NCI-H2171 (cell line): Measurements from ENCODE around the gene ATAD3B.
"Not testable (repeated sequence)": the region's sequence is repeated elsewhere in the genome, so short reads cannot be mapped to it uniquely, and the experiment has no call there.

Experiments
- DNase-seq: peaks from one replicate; lab custom pipeline; 2025; lab: John Stamatoyannopoulos, UW

Gene ATAD3B

DNA sequence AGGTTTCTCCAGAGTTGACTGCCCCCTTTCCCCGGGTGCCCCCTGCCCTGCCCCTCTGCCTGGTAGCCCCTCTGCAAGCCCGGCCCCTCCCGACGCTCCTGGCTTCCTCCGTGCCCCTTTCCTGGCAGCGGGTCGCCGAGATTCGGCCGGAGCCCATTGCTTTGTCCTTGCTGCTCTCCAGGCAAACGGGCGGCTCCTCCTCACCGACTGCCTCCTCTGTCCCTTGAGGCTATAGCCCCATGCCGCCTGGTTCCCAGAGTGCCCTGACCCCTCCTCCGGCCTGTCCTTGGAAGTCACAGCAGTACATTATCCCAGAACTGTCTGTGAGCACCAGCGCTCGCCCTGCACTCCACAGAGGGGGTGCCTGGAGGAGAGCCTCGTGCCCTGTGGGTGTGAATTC is 42.1 kb downstream of the ATAD3B start:
- not testable (repeated sequence) for DNase-seq

DNA sequence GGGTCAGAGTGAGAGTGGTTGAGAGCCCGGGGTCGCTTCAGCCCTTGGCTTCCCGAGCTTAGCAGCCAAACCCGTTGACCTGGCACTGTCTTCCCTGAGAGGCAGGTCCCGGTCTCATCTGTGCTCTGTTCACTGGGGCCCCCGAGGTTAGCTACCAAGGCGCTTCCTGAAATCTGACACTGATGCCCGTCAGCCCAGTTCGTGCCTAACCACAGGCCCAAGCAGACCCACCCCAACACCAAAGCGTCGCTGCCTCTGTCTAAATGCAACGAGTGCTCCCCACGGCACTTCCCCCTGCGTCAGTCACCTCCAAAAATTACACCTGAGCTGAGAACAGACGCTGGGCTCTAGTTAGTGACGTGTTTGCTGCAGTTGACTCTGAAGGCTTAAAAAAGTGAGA is 42.8 kb downstream of the ATAD3B start:
- DNase-seq = not testable (repeated sequence)

DNA sequence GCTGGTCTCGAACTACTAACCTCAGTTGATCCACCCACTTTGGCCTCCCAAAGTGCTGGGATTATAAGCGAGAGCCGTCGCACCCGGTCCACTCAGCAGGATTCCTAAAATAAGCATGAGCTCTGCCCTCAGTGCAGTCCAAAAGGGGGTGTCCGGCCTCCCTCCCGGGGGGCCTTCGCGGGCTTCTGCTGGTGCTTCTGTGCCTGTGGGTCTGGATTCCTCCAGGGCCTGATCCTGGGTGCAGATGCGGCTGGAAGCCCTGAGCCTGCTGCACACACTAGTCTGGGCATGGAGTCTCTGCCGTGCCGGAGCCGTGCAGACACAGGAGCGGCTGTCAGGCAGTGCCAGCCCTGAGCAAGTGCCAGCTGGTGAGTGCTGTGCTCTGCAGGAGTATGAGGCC is 45.4 kb downstream of the ATAD3B start:
- DNase-seq = not testable (repeated sequence)

DNA sequence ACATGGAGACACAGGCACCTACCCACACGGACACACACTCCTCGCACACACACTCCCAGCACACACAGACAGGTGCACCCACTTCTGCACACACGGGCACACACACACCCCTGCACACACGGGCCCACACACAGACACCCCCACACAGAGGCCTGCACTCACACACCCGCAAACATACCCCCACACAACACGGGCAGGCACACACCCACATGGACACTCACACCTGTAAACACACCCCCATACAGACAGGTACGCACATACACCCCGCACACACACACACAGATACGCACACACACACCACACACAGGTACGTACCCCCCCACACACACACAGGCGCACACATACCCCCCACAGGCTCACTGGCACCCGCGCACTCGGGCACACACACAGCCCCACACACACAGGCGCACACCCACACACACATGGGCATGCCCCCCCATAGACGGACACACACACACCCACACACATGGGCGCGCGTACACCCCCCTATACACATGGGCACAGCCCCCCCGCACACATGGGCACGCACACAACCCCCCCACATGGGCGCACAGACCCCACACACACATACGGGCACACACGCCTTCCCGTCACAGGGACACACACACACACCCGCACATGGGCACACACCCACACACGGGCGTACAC is 46.5 kb downstream of the ATAD3B start:
- no peak for DNase-seq

DNA sequence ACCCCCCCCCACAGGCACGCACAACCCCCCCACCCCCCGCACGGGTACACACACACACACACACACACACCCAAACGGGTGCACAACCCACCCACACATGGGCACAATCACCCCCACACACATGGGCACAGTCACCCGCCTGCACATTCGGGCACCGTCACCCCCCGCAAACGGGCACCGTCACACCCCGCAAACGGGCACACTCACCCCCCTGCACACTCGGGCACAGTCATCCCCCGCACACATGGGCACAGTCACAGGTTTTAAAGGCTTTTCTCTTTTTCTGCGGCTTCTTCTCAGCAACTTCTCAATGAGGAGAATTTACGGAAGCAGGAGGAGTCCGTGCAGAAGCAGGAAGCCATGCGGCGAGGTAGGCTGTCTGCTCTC is 47.0 kb downstream of the ATAD3B start:
- not testable (repeated sequence) for DNase-seq

DNA sequence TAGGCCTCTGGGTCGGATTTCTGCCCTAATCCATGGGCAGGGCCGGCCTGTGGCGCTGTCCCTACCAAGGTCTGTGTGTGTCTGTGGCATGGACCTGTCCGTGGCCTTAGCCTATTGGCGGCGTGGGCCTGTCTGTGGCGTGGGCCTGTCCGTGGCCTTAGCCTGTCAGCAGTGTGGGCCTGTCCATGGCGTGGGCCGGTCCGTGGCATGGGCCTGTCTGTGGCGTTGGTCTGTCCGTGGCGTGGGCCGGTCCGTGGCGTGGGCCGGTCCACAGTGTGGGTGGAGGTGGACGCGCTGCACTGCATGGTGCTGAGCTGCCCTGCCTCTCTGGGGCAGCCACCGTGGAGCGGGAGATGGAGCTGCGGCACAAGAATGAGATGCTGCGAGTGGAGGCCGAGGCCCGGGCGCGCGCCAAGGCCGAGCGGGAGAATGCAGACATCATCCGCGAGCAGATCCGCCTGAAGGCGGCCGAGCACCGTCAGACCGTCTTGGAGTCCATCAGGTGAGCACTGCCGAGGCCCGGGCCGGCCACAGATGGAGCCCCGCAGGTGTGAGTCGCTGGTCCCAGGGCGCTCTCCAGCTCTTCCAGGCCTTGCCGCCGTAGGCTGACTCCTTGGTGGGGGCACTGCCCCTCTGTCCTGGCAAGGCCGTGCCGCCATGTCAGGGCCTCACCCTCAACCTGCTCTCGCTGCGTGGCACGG is 48.4 kb downstream of the ATAD3B start:
- DNase-seq = not testable (repeated sequence)

DNA sequence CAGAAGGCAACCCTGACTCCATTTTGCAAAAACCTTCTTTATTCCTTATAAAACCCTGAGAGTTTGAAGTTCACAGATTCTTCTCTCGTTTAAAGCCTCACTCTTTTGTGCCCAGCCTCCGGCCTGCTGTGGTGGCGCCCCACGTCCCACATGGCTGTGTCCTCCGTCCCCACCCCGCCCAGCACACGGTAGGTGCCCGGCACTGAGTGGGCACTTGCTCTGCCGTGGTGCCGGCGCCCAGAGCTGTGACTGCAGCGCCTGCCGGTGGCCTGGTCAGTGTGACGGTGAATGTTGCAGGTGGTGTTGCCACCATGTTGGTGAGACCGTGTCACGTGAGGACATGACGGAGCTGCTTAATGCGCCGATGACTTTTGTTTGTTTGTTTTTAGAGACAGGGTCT is 49.8 kb downstream of the ATAD3B start:
- no peak for DNase-seq

DNA sequence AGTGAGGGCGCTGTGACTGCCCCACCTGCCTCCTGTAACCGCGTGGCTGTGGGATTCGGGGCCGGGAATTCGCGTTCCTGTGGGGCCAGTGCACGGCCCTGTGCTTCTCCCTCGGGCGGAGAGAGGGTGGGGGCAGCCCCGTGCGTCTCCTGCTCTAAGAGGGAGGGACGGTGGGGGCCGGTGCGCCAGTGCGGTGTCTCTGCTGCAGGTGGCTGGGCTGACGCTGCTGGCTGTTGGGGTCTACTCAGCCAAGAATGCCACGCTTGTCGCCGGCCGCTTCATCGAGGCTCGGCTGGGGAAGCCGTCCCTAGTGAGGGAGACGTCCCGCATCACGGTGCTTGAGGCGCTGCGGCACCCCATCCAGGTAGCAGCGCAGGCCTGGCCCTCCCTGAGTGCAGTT is 51.0 kb downstream of the ATAD3B start:
- not testable (repeated sequence) for DNase-seq

DNA sequence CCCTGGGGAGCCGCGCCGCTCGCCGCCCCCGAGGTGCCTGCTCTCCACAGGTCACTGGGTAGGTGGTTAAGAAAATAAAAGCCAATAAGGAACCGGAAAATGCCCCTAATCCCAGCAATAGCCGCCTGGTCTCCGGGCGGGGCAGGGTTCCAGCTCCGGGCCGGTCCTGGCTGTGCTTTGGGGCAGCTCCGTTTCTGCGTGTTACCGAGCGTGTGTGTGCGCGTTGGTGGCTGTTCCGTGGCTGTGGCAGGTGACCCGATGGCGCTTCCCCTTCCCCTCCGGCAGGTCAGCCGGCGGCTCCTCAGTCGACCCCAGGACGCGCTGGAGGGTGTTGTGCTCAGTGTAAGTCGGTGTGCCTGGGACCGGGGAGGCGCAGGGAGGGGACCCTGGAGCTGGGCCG is 51.7 kb downstream of the ATAD3B start:
- DNase-seq = not testable (repeated sequence)

DNA sequence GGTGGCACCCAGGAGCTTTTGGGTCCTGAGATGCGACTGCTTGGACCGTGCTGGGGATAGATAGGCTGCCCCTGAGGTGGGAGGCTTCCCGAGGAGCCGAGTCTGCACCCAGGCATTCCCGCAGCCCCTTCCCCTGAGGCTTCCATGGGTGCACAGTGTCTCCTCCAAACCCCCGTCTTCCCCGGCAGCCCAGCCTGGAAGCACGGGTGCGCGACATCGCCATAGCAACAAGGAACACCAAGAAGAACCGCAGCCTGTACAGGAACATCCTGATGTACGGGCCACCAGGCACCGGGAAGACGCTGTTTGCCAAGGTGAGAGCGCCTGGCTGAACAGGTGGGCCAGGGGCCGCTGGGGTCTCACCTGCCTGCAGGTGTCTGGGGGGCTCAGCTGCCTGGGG is 52.1 kb downstream of the ATAD3B start:
- not testable (repeated sequence) for DNase-seq

DNA sequence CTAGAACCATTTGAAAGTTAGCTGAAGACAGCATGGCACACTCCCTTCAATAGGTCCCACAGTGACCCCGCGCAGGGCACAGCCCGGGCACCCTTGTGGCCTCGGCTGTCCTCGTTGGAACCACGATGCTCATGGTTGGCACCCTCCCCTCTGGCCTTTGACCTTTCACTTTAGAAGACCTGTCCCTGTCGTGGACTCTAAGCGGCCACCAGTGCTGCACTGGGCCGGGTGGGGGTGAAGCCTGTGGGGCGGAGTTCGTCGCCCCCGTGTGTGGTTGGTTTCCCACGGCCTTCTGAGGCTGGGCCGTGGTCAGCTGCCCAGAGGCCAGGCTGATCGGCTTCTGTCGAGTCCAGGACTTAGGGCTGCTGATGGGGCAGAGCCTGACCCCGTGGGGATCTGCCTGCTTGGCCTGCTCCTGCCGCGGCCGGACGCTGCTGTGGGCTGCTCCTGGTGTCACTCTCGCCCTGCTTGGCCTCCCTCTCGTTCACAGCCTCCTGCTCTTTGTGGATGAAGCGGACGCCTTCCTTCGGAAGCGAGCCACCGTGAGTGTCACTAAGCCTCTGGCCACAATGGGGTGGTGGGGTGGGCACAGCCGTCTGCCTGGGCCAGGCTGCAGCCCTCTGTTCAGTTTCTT is 53.3 kb downstream of the ATAD3B start:
- not testable (repeated sequence) for DNase-seq

DNA sequence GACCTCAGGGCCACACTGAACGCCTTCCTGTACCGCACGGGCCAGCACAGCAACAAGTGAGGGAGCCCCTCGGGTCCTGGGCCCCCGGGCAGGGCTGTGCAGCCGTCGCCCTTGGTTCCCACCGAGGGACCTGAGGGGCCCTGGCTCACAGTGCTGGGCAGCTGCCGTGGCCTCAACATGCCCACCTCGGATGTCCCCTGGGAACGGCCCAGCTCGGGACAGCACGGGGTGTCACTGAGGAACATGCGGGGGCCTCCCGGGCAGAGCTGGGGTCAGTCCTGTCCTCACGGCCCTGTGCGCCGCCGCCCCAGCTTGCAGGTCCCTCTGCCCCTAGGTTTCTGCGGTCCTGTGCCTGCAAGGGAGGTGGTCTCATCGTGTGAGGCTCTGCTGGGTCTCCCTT is 54.9 kb downstream of the ATAD3B start:
- DNase-seq = not testable (repeated sequence)

DNA sequence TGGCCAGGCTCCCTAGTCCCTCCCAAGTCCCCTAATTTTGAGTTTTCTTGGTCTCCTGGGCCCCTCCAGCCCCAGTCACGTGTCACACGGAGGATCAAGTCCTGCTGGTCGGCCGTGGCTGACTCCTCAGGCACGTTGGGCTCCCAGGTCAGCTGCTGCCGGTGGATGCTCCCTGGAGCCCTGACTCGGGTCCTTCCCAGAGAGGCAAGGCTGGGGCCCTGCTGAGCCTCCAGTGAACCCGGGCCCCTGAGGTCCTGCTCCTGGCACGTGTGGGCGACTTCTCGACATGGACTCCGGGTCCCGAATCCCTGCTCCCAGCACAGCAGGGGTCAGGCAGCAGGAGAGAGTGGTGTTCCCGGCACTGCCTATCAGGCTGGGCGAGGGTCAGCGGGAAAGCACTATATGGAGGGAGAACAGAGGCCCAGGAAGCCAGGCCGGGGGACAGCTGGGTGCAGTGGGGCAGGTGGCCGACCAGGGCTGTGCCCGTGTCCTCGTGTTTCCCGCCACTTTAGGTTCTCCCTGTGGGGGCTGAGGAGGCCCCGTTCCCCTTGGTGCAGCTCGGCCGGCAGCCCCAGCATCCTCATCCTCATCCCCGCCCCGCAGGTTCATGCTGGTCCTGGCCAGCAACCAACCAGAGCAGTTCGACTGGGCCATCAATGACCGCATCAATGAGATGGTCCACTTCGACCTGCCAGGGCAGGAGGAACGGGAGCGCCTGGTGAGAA is 55.7 kb downstream of the ATAD3B start:
- DNase-seq = no peak

DNA sequence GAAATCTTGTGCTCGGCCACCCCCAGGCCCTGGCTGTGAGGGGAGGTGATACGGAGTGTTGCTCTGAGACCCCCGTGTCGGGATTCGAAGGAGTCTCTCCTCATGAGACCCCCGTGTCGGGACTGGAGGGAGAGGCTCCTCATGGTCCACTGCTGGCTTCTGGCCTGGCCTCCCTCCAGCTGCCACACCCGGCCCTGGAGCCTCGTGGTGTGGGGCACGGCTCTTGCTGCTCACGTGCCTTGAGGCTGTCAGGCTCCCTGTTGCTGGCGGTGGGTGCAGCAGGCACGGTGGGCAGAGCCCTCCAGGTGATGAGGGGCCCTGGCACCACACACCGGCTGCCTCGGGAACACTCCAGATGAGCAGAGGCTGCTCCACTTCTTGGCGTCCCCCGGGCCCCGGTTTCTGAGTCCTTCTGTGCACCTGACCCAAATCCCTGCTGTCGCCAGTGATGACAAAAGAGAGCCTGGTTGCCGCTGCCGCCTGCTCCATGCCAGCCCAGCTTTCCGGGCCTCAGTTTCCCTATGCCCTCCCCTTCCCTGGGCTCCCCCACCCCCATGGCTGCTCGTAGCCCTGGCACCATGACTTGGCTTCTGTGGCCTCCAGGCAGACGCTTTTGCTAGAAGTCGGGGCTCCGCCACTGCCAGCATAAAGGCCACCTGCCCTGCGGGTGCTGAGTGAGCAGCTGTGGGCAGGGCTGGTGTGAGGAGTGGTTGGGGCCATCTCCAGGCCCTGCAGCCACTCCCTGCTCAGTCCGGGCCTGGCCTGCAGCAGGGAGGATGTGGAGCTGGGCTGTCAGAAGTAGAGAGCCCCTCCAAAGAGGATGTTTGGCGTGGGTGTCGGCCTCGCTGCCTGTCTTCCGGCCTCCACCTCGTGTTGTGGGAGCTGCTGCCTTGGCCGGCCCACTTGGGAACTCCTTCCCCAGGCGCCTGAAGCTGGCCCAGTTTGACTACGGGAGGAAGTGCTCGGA is 57.0 kb downstream of the ATAD3B start:
- DNase-seq = no peak

DNA sequence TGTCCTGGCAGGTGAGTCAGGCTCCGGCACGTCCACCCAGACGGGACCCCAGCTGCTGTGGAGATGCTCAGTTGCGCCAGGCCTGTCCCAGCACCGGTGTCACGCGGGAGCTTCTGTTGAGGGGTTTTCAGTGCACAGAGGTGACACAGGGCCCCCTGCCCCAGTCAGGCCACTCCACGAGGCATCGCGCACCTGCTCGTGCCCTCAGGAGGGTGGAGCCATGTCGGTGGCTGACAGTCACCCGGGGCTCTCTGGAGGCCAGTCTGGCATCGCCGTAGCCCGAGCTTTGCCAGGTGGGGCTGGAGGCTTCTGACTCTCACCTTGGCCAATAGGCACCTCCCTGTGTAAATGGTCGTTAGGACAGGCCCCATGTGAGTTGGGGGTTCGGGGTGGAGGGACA is 57.8 kb downstream of the ATAD3B start:
- no peak for DNase-seq

DNA sequence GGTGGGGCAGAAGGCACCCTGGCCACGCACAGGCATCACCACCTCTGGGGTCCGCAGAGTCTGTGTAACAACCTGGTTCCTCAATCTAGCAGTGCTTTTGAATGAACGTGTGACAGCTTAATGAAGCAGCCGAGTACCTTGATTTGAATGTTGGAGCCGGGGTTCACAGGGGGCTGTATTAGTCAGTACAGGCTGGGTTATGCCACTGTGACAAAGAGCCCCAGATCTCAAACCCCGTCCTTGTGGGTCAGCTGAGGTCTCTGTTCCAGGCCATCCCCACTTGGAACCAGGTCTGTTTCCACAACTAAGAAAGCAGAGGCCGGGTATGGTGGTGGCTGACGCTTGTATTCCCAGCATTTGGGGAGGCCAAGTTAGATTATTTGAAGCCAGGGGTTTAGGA is 58.4 kb downstream of the ATAD3B start:
- DNase-seq = no peak

DNA sequence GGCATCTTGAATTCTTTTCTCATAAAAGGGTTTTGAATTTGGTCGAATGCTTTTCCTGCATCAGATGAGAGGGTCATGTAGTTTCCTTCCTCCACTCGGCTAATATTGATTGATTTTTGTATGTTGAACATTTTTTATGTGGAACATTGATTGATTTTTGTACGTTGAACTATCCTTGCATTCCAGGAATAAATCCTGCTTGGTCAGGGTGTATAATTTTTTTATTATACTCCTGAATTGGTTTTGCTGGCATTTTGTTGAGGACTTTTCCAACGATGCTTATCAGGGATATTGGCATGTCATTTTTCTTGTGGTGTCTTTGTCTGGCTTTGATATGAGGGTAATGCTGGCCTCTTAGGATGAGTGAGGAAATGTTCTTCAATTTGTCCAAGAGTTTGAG is 60.4 kb downstream of the ATAD3B start:
- no peak for DNase-seq

DNA sequence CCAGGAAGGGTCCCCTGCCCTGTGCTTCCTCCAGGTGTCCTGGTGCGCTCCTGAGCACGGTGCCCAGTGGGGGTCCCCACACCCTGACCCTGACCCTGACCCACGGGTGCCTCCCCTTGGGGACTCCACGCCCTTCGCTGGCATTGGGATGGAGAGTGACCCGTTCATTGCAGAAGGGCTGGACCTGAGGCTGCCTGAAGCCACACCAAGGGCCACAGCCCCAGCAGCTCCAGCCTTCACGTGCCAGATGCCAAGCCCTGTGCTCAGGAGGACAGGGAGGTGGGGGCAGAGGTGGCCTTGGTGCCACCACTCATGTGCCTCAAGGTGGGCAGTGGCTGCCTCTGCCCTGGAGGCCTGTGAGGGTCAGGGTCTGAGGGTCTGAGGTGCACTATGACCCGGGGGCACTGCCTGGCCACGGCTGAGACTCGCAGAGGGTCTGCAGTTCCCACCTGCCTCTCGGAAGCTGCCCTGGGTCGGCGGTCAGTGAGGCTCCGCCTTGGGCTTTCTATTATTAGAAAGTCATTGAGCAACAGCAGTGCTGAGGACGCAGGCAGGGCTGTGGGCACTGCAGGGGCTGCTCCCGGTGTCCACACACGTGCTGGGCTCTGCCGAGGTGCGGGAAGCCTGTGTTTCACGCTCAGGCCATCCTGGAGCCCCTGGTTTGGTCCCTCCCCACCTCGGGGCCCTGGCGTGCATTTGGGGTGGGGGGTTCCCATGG is 61.8 kb downstream of the ATAD3B start:
- not testable (repeated sequence) for DNase-seq

DNA sequence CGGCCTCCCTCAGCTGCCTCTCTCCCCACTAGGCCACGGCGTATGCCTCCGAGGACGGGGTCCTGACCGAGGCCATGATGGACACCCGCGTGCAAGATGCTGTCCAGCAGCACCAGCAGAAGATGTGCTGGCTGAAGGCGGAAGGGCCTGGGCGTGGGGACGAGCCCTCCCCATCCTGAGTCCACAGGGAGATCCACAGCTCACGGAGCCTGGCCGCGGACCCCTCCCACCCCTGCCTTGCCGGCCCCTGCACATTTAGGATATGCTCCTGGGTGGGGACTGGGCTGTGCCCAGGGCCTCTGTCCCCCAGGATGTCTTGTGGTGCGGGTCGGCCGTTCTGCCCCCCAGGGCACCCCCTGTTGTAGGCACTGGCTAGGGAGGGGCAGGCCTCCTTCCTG is 62.3 kb downstream of the ATAD3B start:
- not testable (repeated sequence) for DNase-seq

DNA sequence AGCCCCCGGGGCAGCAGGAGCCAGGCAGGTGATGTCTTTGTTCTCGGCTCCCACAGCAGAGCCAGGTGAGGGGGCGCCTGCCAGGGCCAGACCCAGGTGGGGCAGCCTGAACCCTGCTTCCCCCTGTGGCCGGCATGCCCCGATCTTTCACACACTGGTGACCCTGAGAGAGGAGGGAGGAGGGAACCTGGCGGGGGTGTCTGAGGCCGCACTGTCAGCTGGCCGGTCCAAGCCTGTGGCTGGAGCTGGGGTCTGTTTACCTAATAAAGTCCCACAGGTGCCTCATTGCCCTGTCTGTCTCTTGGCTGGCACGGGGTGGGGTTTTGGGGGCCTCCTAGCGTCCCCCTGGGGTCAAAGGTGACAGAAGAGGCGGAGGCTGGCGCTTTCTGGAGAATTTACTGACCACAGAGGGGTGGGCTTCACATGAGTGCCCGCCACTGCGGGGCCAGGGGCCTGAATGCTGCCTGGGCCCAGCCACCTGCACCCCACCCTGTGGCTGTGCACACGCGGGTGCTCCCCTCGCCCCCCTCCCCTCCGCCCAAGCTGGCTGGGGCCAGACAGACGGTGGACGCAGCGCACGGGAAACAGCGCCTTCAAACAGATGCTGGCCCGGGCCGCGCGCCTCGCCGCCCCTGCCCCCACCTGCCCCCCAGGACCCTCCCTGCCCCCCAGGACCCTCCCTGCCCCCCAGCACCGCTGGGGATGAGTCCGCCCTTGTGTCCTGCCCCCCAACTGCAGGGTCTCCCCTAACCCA is 63.0 kb downstream of the ATAD3B start:
- DNase-seq = no peak
